WTC11 (cell line): ENCODE results near the gene THEMIS2.

Source experiments
- CTCF ChIP-seq: fragments of 200-600 bp; IDR thresholded peaks from 2 replicates; pipeline ENCODE4 v1.8.0; 2022; ENCODE audit warnings: antibody characterized with exemption
- ETV6 ChIP-seq: sonication (generic); formaldehyde crosslinking; IDR thresholded peaks from 2 replicates; pipeline ENCODE4 v1.8.1; 2022; ENCODE audit warnings: mild to moderate bottlenecking, missing genetic modification reagents
- IRF1 ChIP-seq: sonication (generic); formaldehyde crosslinking; IDR thresholded peaks from 2 replicates; pipeline ENCODE4 v1.8.0; 2023; ENCODE audit warnings: missing genetic modification reagents
- NFYB ChIP-seq: sonication (generic); formaldehyde crosslinking; conservative IDR thresholded peaks from 2 replicates; pipeline ENCODE4 v1.8.0; 2022; ENCODE audit warnings: low read depth, missing genetic modification reagents
- PREB ChIP-seq: sonication (generic); formaldehyde crosslinking; IDR thresholded peaks from 2 replicates; pipeline ENCODE4 v1.8.1; 2022; ENCODE audit warnings: mild to moderate bottlenecking, missing genetic modification reagents, moderate library complexity, borderline replicate concordance
- TEAD1 ChIP-seq: sonication (generic); formaldehyde crosslinking; IDR thresholded peaks from 2 replicates; pipeline ENCODE4 v1.8.0; 2022; ENCODE audit warnings: mild to moderate bottlenecking, missing genetic modification reagents
- TP53 ChIP-seq: sonication (generic); formaldehyde crosslinking; IDR thresholded peaks from 2 replicates; pipeline ENCODE4 v1.8.1; 2023; ENCODE audit warnings: mild to moderate bottlenecking, missing genetic modification reagents
- ZBTB43 ChIP-seq: sonication (generic); formaldehyde crosslinking; IDR thresholded peaks from 2 replicates; pipeline ENCODE4 v1.8.1; 2023; ENCODE audit warnings: mild to moderate bottlenecking, missing genetic modification reagents
- ZNF138 ChIP-seq: sonication (generic); formaldehyde crosslinking; conservative IDR thresholded peaks from 2 replicates; pipeline ENCODE4 v1.8.1; 2022; ENCODE audit warnings: mild to moderate bottlenecking, moderate library complexity, missing genetic modification reagents
- ZNF263 ChIP-seq: sonication (generic); formaldehyde crosslinking; IDR thresholded peaks from 2 replicates; pipeline ENCODE4 v1.8.1; 2022; ENCODE audit warnings: low read depth, mild to moderate bottlenecking, moderate library complexity, missing genetic modification reagents
- ZNF317 ChIP-seq: sonication (generic); formaldehyde crosslinking; IDR thresholded peaks from 2 replicates; pipeline ENCODE4 v1.8.1; 2023; ENCODE audit warnings: low read depth, mild to moderate bottlenecking, moderate library complexity, missing genetic modification reagents, borderline replicate concordance

- TF ChIP-seq CTCF = no peak
- TF ChIP-seq ZBTB43 (CRISPR knock-in tag) = no peak
- TF ChIP-seq ETV6 (CRISPR knock-in tag) = no peak
- TF ChIP-seq ZNF263 (CRISPR knock-in tag) = no peak
- no peak for TF ChIP-seq PREB (CRISPR knock-in tag)
- TF ChIP-seq TEAD1 (CRISPR knock-in tag) = no peak
- TF ChIP-seq TP53 (CRISPR knock-in tag) = no peak
- TF ChIP-seq IRF1 (CRISPR knock-in tag) = no peak
- TF ChIP-seq ZNF317 (CRISPR knock-in tag) = no peak
- no peak for TF ChIP-seq ZNF138 (CRISPR knock-in tag)
- TF ChIP-seq NFYB (CRISPR knock-in tag) = no peak
Measured at GRCh38 chr1:27878787-27879335, 6.5 kb downstream of the THEMIS2 start.
